PFSK-1 (cell line): ENCODE results near the gene ACSF3.

Experiments
- REST ChIP-seq, 2 experiments: IDR thresholded peaks; 2 replicates each; pipeline versions ENCODE4 v1.6.1 to v1.8.0; 2011 to 2012; ENCODE audit warnings: low read depth in 2 of 2, low read length in 2 of 2, control low read depth in 1 of 2, inconsistent platforms in 1 of 2, mild to moderate bottlenecking in 1 of 2, moderate library complexity in 1 of 2; ENCODE audit not compliant: insufficient read depth in 1 of 2
- SIN3A ChIP-seq: IDR thresholded peaks from 2 replicates; pipeline ENCODE4 v1.6.1; 2012; ENCODE audit warnings: mild to moderate bottlenecking, low read length, moderate library complexity, borderline replicate concordance; ENCODE audit not compliant: insufficient read depth
- TAF1 ChIP-seq: IDR thresholded peaks from 2 replicates; pipeline ENCODE4 v1.6.1; 2012; ENCODE audit warnings: low read length, control low read depth, borderline replicate concordance; ENCODE audit not compliant: insufficient read depth

DNA sequence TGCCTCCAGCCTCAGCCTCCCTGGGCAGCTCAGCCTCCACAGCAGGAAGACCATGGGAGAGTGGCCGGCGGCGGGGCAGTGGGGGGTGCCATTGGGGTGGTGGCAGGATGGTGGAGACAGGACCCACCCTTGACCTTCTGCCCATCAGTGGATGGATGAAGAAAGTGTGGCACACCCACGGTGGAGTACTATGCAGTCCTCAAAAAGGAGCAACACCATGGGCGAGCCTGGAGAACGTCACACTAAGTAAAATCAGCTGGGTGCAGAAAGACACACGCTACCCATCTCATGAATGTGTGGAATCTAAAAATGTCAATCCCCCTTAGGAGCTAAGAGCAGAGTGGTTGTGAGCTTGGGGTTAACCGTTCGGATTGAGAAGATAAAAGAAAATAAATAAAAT, 34.8 kb upstream of the ACSF3 start:
- TF ChIP-seq SIN3A (no peak), TAF1 (no peak), REST (IDR thresholded peaks at IDR 0.05; ENCODE audit: insufficient read depth in 1 of 2, low read depth in 2 of 2, low read length in 2 of 2) (no peak)
